Measurements from ENCODE around the gene TMEM176A. TPM values are rescaled to one million over a fixed set of nuclear protein-coding genes. Genes with fewer than 3 reads are reported as not detected.

Gene TMEM176A
- polyA plus RNA-seq, 3 donors, result 14.1 to 285 (median 129) TPM

GRCh38 chr7:150784954-150785353, 15.6 kb upstream of the TMEM176A start:
- no peaks in the 10 kb centered on the region for H3K27me3 ChIP-seq (ENCODE audit: control insufficient read depth in 2 of 2, insufficient read depth in 2 of 2, low read length in 2 of 2)
- WGBS (ENCODE audit: insufficient coverage), result no CpG with 5 or more reads among the region's 4 CpGs
- H3K4me1 ChIP-seq (ENCODE audit: control insufficient read depth in 1 of 2, insufficient read depth in 2 of 2, low read length in 2 of 2), result peaks cover 80 to 100% of the 10 kb centered on the region in 2 donors
- peak overlapping the region; percentile 57 to 75 for H3K4me3 Mint-ChIP-seq
- H3K79me2 ChIP-seq (ENCODE audit: insufficient read depth, low read length), result peaks cover 3% of the 10 kb centered on the region
- no peaks in the 10 kb centered on the region for H3K9me3 Mint-ChIP-seq
- intact Hi-C loops (cut with micrococcal nuclease), result loop anchor here (10.0 kb wide), 5 partner anchors 90 to 1290 kb away; partner anchors contain the start of genes AGAP3 (in 1 of the 2), FASTK (in 1 of the 2), REPIN1 (in 1 of the 2) and TMUB1 (in 1 of the 2)
- H3K4me2 ChIP-seq (replicated peaks; ENCODE audit: extremely low read depth, low read length, poor library complexity, severe bottlenecking), result peak overlapping the region; percentile 47
- no peaks in the 10 kb centered on the region for H3K9me3 ChIP-seq (replicated peaks in 1 of 2; ENCODE audit: control insufficient read depth in 1 of 2, insufficient read depth in 1 of 2, low read length in 2 of 2)
- peaks cover 0 to 9% of the 10 kb centered on the region in 2 donors for H3K36me3 ChIP-seq (replicated peaks in 1 of 2; ENCODE audit: control insufficient read depth in 1 of 2, insufficient read depth in 2 of 2, low read length in 2 of 2)
- peak; percentile 25 to 72 (median 40) for DNase-seq
- H4K20me1 ChIP-seq (ENCODE audit: insufficient read depth, low read length), result no peaks in the 10 kb centered on the region
- peak overlapping the region; percentile 55 for H3K9ac ChIP-seq (ENCODE audit: insufficient read depth, low read length, poor library complexity, severe bottlenecking)
- no peak for TF ChIP-seq CTCF (IDR thresholded peaks at IDR 0.05)
- peak overlapping the region in 1 of 3 experiments; percentile 53 for H3K4me3 ChIP-seq (replicated peaks in 1 of 3; ENCODE audit: low read depth in 2 of 3, low read length in 3 of 3)
- peaks cover 11 to 24% of the 10 kb centered on the region in 2 donors for H3K36me3 Mint-ChIP-seq
- H3K27ac Mint-ChIP-seq, result peak overlapping the region; percentile 89 to 97 (median 96)
- peaks cover 95% of the 10 kb centered on the region for H3K4me1 Mint-ChIP-seq
- H2AFZ ChIP-seq (ENCODE audit: insufficient read depth, low read depth, low read length, poor library complexity, severe bottlenecking), result no peak overlapping the region
- H3K27me3 Mint-ChIP-seq (ENCODE audit: low read depth in 3 of 3), result no peaks in the 10 kb centered on the region
- peak overlapping the region; percentile 73 to 96 for H3K27ac ChIP-seq (ENCODE audit: low read depth in 1 of 2, low read length in 2 of 2)

- no peak for TF ChIP-seq CTCF (IDR thresholded peaks at IDR 0.05)
- Mint-ChIP-seq H3K4me1 (peaks cover 86% of the 10 kb centered on the region), H3K27ac (peak overlapping the region; percentile 93 to 97 (median 96))
Observed at GRCh38 chr7:150787321-150788281, 13.0 kb upstream of the TMEM176A start.

More at GRCh38 chr7:150787321-150788281, 13.0 kb upstream of the TMEM176A start:
- H3K27me3 ChIP-seq (ENCODE audit: control insufficient read depth in 2 of 2, insufficient read depth in 2 of 2, low read length in 2 of 2), result no peaks in the 10 kb centered on the region
- H3K9ac ChIP-seq (ENCODE audit: insufficient read depth, low read length, poor library complexity, severe bottlenecking), result peak overlapping the region; percentile 51
- peaks cover 59 to 77% of the 10 kb centered on the region in 2 donors for H3K4me1 ChIP-seq (ENCODE audit: control insufficient read depth in 1 of 2, insufficient read depth in 2 of 2, low read length in 2 of 2)
- no peaks in the 10 kb centered on the region for H4K20me1 ChIP-seq (ENCODE audit: insufficient read depth, low read length)
- DNase-seq, result peak; percentile 90 to 95 (median 94)
- H3K4me2 ChIP-seq (replicated peaks; ENCODE audit: extremely low read depth, low read length, poor library complexity, severe bottlenecking), result peak overlapping the region; percentile 55
- peak overlapping the region; percentile 73 to 96 for H3K27ac ChIP-seq (ENCODE audit: low read depth in 1 of 2, low read length in 2 of 2)
- intact Hi-C loops (cut with micrococcal nuclease), result loop anchor here (10.0 kb wide), 5 partner anchors 87 to 1293 kb away; partner anchors contain the start of genes AGAP3 (in 1 of the 2), FASTK (in 1 of the 2), REPIN1 (in 1 of the 2) and TMUB1 (in 1 of the 2)
- 23% methylated on average over 9 of the region's 10 CpGs for WGBS (ENCODE audit: insufficient coverage)
- H3K4me3 ChIP-seq (replicated peaks in 1 of 3; ENCODE audit: low read depth in 2 of 3, low read length in 3 of 3), result peak overlapping the region in 1 of 3 experiments; percentile 52
- H2AFZ ChIP-seq (ENCODE audit: insufficient read depth, low read depth, low read length, poor library complexity, severe bottlenecking), result peak overlapping the region; percentile 67
- peaks cover 0 to 35% of the 10 kb centered on the region in 2 donors for H3K36me3 ChIP-seq (replicated peaks in 1 of 2; ENCODE audit: control insufficient read depth in 1 of 2, insufficient read depth in 2 of 2, low read length in 2 of 2)
- H3K79me2 ChIP-seq (ENCODE audit: insufficient read depth, low read length), result peaks cover 3% of the 10 kb centered on the region
- no peaks in the 10 kb centered on the region for H3K9me3 ChIP-seq (replicated peaks in 1 of 2; ENCODE audit: control insufficient read depth in 1 of 2, insufficient read depth in 1 of 2, low read length in 2 of 2)
- Mint-ChIP-seq H3K36me3 (peaks cover 8 to 20% of the 10 kb centered on the region in 2 donors), H3K4me3 (peak overlapping the region; percentile 59 to 87), H3K27me3 (ENCODE audit: low read depth in 3 of 3) (peaks cover 0 to 2% (median 1%) of the 10 kb centered on the region in 3 donors), H3K9me3 (no peaks in the 10 kb centered on the region)

All from CD14-positive monocyte (primary cell).